ENCODE results near the gene COPS6. TPM values are rescaled to one million over a fixed set of nuclear protein-coding genes. Genes with fewer than 3 reads are reported as not detected.

COPS6 gene
- total RNA-seq, 1 experiment from 2014 or later: 110 TPM

DNA sequence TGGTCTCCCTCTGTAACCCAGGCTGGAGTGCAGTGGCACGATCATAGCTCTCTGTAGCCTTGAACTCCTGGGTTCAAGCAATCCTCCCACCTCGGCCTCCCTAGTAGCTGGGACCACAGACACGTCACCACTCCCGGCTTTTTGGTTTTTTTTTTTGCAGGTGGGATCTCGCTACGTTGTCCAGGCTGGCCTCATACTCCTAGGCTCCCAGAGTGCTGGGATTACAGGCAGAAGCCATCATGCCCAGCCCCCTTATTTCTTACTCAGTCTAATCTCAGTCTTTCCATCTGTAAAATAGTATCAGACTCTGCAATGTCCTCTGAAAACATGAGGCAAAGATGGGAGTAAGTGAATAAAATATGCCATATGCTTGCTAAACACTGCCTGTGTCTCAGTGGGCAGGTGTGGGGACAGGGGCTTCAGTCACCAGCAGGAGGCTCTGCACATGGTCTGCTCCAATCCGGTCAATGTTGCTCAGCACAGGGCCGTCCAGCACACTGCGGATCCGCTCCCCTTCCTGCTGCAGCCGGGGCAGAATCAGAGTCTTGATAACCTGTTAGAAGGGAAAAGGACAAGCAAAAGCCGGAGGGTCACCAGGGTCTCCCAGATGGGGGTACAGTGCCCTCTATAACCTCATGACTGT, 20.9 kb downstream of the COPS6 start:
- Mint-ChIP-seq H3K4me3 (ENCODE audit: low read depth, unreplicated experiment) (no peak overlapping the region), H3K27me3 (ENCODE audit: unreplicated experiment) (no peaks in the 10 kb centered on the region), H3K9me3 (ENCODE audit: low read depth, unreplicated experiment) (no peaks in the 10 kb centered on the region), H3K27ac (ENCODE audit: unreplicated experiment) (no peak overlapping the region), H3K4me1 (ENCODE audit: low read depth, unreplicated experiment) (no peaks in the 10 kb centered on the region), H3K36me3 (ENCODE audit: insufficient read depth, unreplicated experiment) (peaks cover 27% of the 10 kb centered on the region)
- TF ChIP-seq, protein P1, sequence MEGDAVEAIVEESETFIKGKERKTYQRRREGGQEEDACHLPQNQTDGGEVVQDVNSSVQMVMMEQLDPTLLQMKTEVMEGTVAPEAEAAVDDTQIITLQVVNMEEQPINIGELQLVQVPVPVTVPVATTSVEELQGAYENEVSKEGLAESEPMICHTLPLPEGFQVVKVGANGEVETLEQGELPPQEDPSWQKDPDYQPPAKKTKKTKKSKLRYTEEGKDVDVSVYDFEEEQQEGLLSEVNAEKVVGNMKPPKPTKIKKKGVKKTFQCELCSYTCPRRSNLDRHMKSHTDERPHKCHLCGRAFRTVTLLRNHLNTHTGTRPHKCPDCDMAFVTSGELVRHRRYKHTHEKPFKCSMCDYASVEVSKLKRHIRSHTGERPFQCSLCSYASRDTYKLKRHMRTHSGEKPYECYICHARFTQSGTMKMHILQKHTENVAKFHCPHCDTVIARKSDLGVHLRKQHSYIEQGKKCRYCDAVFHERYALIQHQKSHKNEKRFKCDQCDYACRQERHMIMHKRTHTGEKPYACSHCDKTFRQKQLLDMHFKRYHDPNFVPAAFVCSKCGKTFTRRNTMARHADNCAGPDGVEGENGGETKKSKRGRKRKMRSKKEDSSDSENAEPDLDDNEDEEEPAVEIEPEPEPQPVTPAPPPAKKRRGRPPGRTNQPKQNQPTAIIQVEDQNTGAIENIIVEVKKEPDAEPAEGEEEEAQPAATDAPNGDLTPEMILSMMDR (IDR thresholded peaks at IDR 0.05; ENCODE audit: unreplicated experiment): no peak
- DNase-seq: no peak
- BruUV-seq (replicated peaks): no TSS peak
- CTCF ChIA-PET: no interaction called here
- intact Hi-C loops (cut with micrococcal nuclease; ENCODE audit: unreplicated experiment): no loop called here

DNA sequence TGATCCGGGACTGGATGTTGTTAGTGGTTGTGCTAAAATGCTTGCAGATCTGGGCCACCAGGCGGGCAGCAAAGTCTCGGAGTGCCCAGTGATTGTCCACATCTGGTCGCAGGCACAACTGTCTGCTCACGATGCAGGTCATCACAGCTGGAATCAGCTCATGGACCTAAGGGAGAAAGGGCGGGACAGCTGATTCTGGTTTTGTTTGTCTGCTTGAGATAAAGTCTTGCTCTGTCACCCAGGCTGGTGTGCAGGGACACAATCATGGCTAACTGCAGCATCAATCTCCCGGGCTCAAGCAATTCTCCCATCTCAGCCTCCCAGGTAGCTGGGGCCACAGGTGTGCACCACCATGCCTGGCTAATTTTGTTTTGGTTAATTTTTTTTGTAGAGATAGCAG, 22.4 kb downstream of the COPS6 start:
- peaks cover 27% of the 10 kb centered on the region for H3K36me3 Mint-ChIP-seq (ENCODE audit: insufficient read depth, unreplicated experiment)
- CTCF ChIA-PET: no interaction called here
- BruUV-seq (replicated peaks): no TSS peak

DNA sequence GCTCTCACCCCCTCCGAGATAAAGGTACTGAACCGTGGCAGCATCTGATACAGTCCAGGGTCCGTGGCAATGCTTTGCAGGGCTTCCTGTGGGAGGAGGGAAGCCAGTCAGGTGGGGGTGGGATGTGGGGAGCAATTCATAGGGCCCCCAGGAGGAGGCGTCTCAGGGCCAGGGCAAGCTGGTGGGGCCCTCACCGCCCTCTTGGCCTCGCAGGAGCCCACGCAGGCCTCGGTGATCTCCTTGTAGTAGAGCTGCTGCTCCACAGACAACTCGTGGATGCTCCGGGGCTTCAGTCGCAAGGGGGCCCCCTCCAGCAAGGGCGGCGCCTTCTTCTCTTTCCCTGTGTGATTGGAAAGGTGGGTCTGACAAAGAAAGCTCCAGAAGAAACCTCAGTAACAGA, 23.1 kb downstream of the COPS6 start:
- no peaks in the 10 kb centered on the region for H3K9me3 Mint-ChIP-seq (ENCODE audit: low read depth, unreplicated experiment)
- no peak overlapping the region for H3K4me3 Mint-ChIP-seq (ENCODE audit: low read depth, unreplicated experiment)
- TF ChIP-seq, protein P1 (IDR thresholded peaks at IDR 0.05; ENCODE audit: unreplicated experiment): no peak
- no peak overlapping the region for H3K27ac Mint-ChIP-seq (ENCODE audit: unreplicated experiment)
- H3K27me3 Mint-ChIP-seq (ENCODE audit: unreplicated experiment): no peaks in the 10 kb centered on the region
- no peaks in the 10 kb centered on the region for H3K4me1 Mint-ChIP-seq (ENCODE audit: low read depth, unreplicated experiment)
- CTCF ChIA-PET: no interaction called here
- DNase-seq: no peak
- peaks cover 19% of the 10 kb centered on the region for H3K36me3 Mint-ChIP-seq (ENCODE audit: insufficient read depth, unreplicated experiment)
- BruUV-seq (replicated peaks): no TSS peak
- intact Hi-C loops (cut with micrococcal nuclease; ENCODE audit: unreplicated experiment): no loop called here

More for the DNA sequence above, 22.4 kb downstream of the COPS6 start:
- TF ChIP-seq, protein P1 (IDR thresholded peaks at IDR 0.05; ENCODE audit: unreplicated experiment): no peak
- no peak for DNase-seq
- intact Hi-C loops (cut with micrococcal nuclease; ENCODE audit: unreplicated experiment): no loop called here
- Mint-ChIP-seq H3K4me3 (ENCODE audit: low read depth, unreplicated experiment) (no peak overlapping the region), H3K27me3 (ENCODE audit: unreplicated experiment) (no peaks in the 10 kb centered on the region), H3K9me3 (ENCODE audit: low read depth, unreplicated experiment) (no peaks in the 10 kb centered on the region), H3K27ac (ENCODE audit: unreplicated experiment) (no peak overlapping the region), H3K4me1 (ENCODE audit: low read depth, unreplicated experiment) (no peaks in the 10 kb centered on the region)

DNA sequence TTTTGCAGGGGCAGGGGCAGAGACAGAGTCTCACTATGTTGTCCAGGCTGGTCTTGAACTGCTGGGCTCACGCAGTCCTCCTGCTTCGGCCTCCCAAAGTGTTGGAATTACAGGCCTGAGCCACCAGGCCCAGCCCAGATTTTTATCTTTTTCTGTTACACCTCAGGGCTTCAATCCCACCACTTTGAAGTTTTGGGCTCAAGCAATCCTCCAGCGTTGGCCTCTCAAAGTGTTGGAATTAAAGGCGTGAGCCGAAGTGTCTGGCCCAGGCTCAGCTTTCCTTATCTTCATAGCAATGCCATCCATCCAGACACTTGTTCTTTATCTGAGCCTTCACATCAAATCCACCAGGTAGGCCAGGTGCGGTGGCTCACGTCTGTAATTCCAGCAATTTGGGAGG, 26.3 kb downstream of the COPS6 start:
- H3K27ac Mint-ChIP-seq (ENCODE audit: unreplicated experiment): no peak overlapping the region
- CTCF ChIA-PET: no interaction called here
- no peaks in the 10 kb centered on the region for H3K9me3 Mint-ChIP-seq (ENCODE audit: low read depth, unreplicated experiment)
- no TSS peak for BruUV-seq (replicated peaks)
- intact Hi-C loops (cut with micrococcal nuclease; ENCODE audit: unreplicated experiment): no loop called here
- no peak for DNase-seq
- peaks cover 25% of the 10 kb centered on the region for H3K36me3 Mint-ChIP-seq (ENCODE audit: insufficient read depth, unreplicated experiment)
- H3K27me3 Mint-ChIP-seq (ENCODE audit: unreplicated experiment): no peaks in the 10 kb centered on the region
- no peak overlapping the region for H3K4me3 Mint-ChIP-seq (ENCODE audit: low read depth, unreplicated experiment)
- peaks cover under 1% of the 10 kb centered on the region for H3K4me1 Mint-ChIP-seq (ENCODE audit: low read depth, unreplicated experiment)
- TF ChIP-seq, protein P1 (IDR thresholded peaks at IDR 0.05; ENCODE audit: unreplicated experiment): no peak
